HEK293 (cell line): ENCODE measurements around the gene MFSD2A.

ENCODE experiments used
- CTCF ChIA-PET: fragments of 350-600 bp; formaldehyde crosslinking; extraction: SDS; loops from one replicate; lab custom pipeline; 2021; ENCODE audit warnings: antibody characterized with exemption; lab: Yijun Ruan, JAX
- POLR2A ChIA-PET: fragments of 300-600 bp; formaldehyde crosslinking; extraction: SDS; loops from one replicate; lab custom pipeline; 2020; ENCODE audit warnings: antibody characterized with exemption, inconsistent platforms; lab: Yijun Ruan, JAX
- H3K27ac ChIP-seq: fragments of 200-500 bp; sonication (Bioruptor generic); 2 replicates; pipeline ENCODE4 v1.5.1; 2014; ENCODE audit warnings: low read depth, low read length, control low read depth, inconsistent platforms; ENCODE audit errors: extremely low read depth
- H3K36me3 ChIP-seq, 2 experiments: fragments of 200-500 bp in 1 of 2; sonication (Bioruptor generic) in 1 of 2; 1 replicate in 1 of 2; 2 replicates in 1 of 2; pipeline ENCODE4 v1.5.1; 2014 to 2017; ENCODE audit warnings: inconsistent platforms in 2 of 2, low read length in 2 of 2; ENCODE audit not compliant: control insufficient read depth in 2 of 2, insufficient read depth in 1 of 2
- H3K4me1 ChIP-seq: fragments of 200-500 bp; sonication (Bioruptor generic); 2 replicates; pipeline ENCODE4 v1.5.1; 2014; ENCODE audit warnings: mild to moderate bottlenecking, low read length, inconsistent platforms; ENCODE audit not compliant: control insufficient read depth, insufficient read depth
- H3K4me3 ChIP-seq: 2 replicates; pipeline ENCODE4 v1.5.1; 2011; ENCODE audit warnings: low read depth, mild to moderate bottlenecking, control low read depth, low read length, moderate library complexity
- H3K9me3 ChIP-seq: fragments of 200-500 bp; sonication (Bioruptor generic); 2 replicates; pipeline ENCODE4 v1.5.1; 2014; ENCODE audit warnings: low read depth, low read length, inconsistent platforms; ENCODE audit not compliant: control insufficient read depth, insufficient read depth
- AEBP2 ChIP-seq: fragments of 450-650 bp; formaldehyde crosslinking; IDR thresholded peaks from 2 replicates; pipeline ENCODE4 v1.5.1; 2016; ENCODE audit warnings: missing biosample characterization, missing genetic modification characterization, borderline replicate concordance
- CTCF ChIP-seq: fragments of 450-650 bp; formaldehyde crosslinking; IDR thresholded peaks from 2 replicates; pipeline ENCODE4 v1.5.1; 2016; ENCODE audit warnings: missing biosample characterization, missing genetic modification characterization
- KLF10 ChIP-seq: fragments of 450-650 bp; IDR thresholded peaks from 2 replicates; pipeline ENCODE4 v1.5.1; 2018; ENCODE audit warnings: missing biosample characterization, mild to moderate bottlenecking, missing genetic modification characterization
- MEIS1 ChIP-seq: sonication (generic); formaldehyde crosslinking; IDR thresholded peaks from 2 replicates; pipeline ENCODE4 v1.8.1; 2022; ENCODE audit warnings: missing genetic modification reagents, mild to moderate bottlenecking, borderline replicate concordance
- OVOL3 ChIP-seq: fragments of 450-650 bp; formaldehyde crosslinking; IDR thresholded peaks from 2 replicates; pipeline ENCODE4 v1.5.1; 2016; ENCODE audit warnings: missing biosample characterization, missing genetic modification characterization
- SETDB1 ChIP-seq: IDR thresholded peaks from one replicate; pipeline ENCODE4 v1.6.1; 2017; ENCODE audit warnings: mild to moderate bottlenecking, low read length, moderate library complexity, mixed read lengths; ENCODE audit not compliant: insufficient read length
- TCF7L2 ChIP-seq: IDR thresholded peaks from 2 replicates; pipeline ENCODE4 v1.6.1; 2011; ENCODE audit warnings: low read depth, mild to moderate bottlenecking, inconsistent platforms, low read length, moderate library complexity, borderline replicate concordance
- ZBTB20 ChIP-seq: fragments of 450-650 bp; formaldehyde crosslinking; IDR thresholded peaks from 2 replicates; pipeline ENCODE4 v1.5.1; 2016; ENCODE audit warnings: missing biosample characterization, missing genetic modification characterization
- ZEB2 ChIP-seq: fragments of 450-650 bp; formaldehyde crosslinking; IDR thresholded peaks from 2 replicates; pipeline ENCODE4 v1.5.1; 2016; ENCODE audit warnings: missing biosample characterization, missing genetic modification characterization
- ZNF114 ChIP-seq: fragments of 450-650 bp; formaldehyde crosslinking; IDR thresholded peaks from 2 replicates; pipeline ENCODE4 v1.5.0; 2017; ENCODE audit warnings: missing biosample characterization, missing genetic modification characterization
- ZNF16 ChIP-seq: fragments of 450-650 bp; formaldehyde crosslinking; IDR thresholded peaks from 2 replicates; pipeline ENCODE4 v1.5.1; 2016; ENCODE audit warnings: low read depth, missing biosample characterization, missing genetic modification characterization
- ZNF37A ChIP-seq: fragments of 450-650 bp; IDR thresholded peaks from 2 replicates; pipeline ENCODE4 v1.5.1; 2018; ENCODE audit warnings: missing biosample characterization, missing genetic modification characterization
- ZNF391 ChIP-seq: fragments of 450-650 bp; formaldehyde crosslinking; IDR thresholded peaks from 2 replicates; pipeline ENCODE4 v1.5.1; 2016; ENCODE audit warnings: low read depth, missing biosample characterization, missing genetic modification characterization, borderline replicate concordance
- ZNF398 ChIP-seq: fragments of 450-650 bp; formaldehyde crosslinking; IDR thresholded peaks from 2 replicates; pipeline ENCODE4 v1.5.1; 2017; ENCODE audit warnings: missing biosample characterization, missing genetic modification characterization
- ZNF433 ChIP-seq: fragments of 450-650 bp; formaldehyde crosslinking; IDR thresholded peaks from 2 replicates; pipeline ENCODE4 v1.5.1; 2016; ENCODE audit warnings: missing biosample characterization, missing genetic modification characterization, low read depth
- ZNF585B ChIP-seq: fragments of 450-650 bp; formaldehyde crosslinking; IDR thresholded peaks from 2 replicates; pipeline ENCODE4 v1.5.1; 2016; ENCODE audit warnings: missing biosample characterization, missing genetic modification characterization
- ZNF623 ChIP-seq: fragments of 450-650 bp; formaldehyde crosslinking; IDR thresholded peaks from 2 replicates; pipeline ENCODE4 v1.5.1; 2016; ENCODE audit warnings: missing biosample characterization, missing genetic modification characterization
- ZNF664 ChIP-seq: fragments of 450-650 bp; formaldehyde crosslinking; IDR thresholded peaks from 2 replicates; pipeline ENCODE4 v1.5.1; 2016; ENCODE audit warnings: missing biosample characterization, missing genetic modification characterization
- ZNF704 ChIP-seq: fragments of 450-650 bp; formaldehyde crosslinking; IDR thresholded peaks from 2 replicates; pipeline ENCODE4 v1.5.1; 2016; ENCODE audit warnings: missing biosample characterization, missing genetic modification characterization
- ZNF768 ChIP-seq: fragments of 450-650 bp; formaldehyde crosslinking; IDR thresholded peaks from 2 replicates; pipeline ENCODE4 v1.5.1; 2018; ENCODE audit warnings: missing biosample characterization, mild to moderate bottlenecking, missing genetic modification characterization

MFSD2A gene

GRCh38 chr1:39969048-39969447, 14.1 kb downstream of the MFSD2A start:
- Histone ChIP-seq H3K9me3 (no peaks in the 10 kb centered on the region), H3K27ac (no peak overlapping the region), H3K4me1 (no peaks in the 10 kb centered on the region), H3K36me3 (peaks cover 0 to 54% of the 10 kb centered on the region in 2 experiments; a peak in 2 of 3 replicates), H3K4me3 (no peak overlapping the region)
- TF ChIP-seq ZNF114 (tag by site-specific recombination) (no peak), ZNF16 (tag by site-specific recombination) (no peak), ZNF704 (no peak), ZNF391 (tag by site-specific recombination) (no peak), CTCF (tag by site-specific recombination) (no peak), ZNF398 (tag by site-specific recombination) (no peak), TCF7L2 (no peak), AEBP2 (no peak), ZNF37A (tag by site-specific recombination) (no peak), ZEB2 (tag by site-specific recombination) (no peak), ZNF768 (tag by site-specific recombination) (no peak), OVOL3 (tag by site-specific recombination) (no peak), KLF10 (no peak), ZNF433 (tag by site-specific recombination) (no peak), ZNF585B (tag by site-specific recombination) (no peak), ZBTB20 (tag by site-specific recombination) (no peak), MEIS1 (CRISPR knock-in tag) (no peak), SETDB1 (no peak), ZNF664 (tag by site-specific recombination) (no peak), ZNF623 (tag by site-specific recombination) (no peak)
- ChIA-PET POLR2A (interaction anchor here (1.0 kb wide), 1 partner anchor 13 kb away, joined by 3 read pairs; no protein-coding TSS in a partner anchor), CTCF (interaction anchor here (8.4 kb wide), 1 partner anchor 51 kb away, joined by 188 read pairs; no protein-coding TSS in a partner anchor)
